Gastrocnemius medialis (tissue), 4 donors: ENCODE data around the gene TK2. TPM values are rescaled to one million over a fixed set of nuclear protein-coding genes. Genes with fewer than 3 reads are reported as not detected.

ENCODE experiments used
- ATAC-seq, 2 donors: fragments of 150-250 bp; one replicate each; pipeline ENCODE4 v1.9.1; 2016
- DNase-seq, 2 donors: peaks; one replicate each; pipeline ENCODE4 v3.0.0-alpha.2; 2019
- H3K27ac ChIP-seq, 4 donors: fragments of 200-600 bp; sonication (generic); 1 replicate in 1 of 4; 2 replicates in 3 of 4; pipeline ENCODE4 v1.5.1; 2016 to 2018; ENCODE audit warnings: mild to moderate bottlenecking in 2 of 4, moderate library complexity in 1 of 4
- H3K27me3 ChIP-seq, 3 donors: fragments of 200-600 bp; sonication (generic) in 2 of 3; 1 replicate in 1 of 3; 2 replicates in 2 of 3; pipeline versions ENCODE4 v1.5.1 to v1.6.0; 2016 to 2019; ENCODE audit warnings: mild to moderate bottlenecking in 1 of 3, moderate library complexity in 1 of 3
- H3K36me3 ChIP-seq, 2 donors: fragments of 200-600 bp; sonication (generic) in 1 of 2; one replicate each; pipeline ENCODE4 v1.5.1; 2017 to 2018
- H3K4me1 ChIP-seq, 2 donors: fragments of 200-600 bp; sonication (generic) in 1 of 2; one replicate each; pipeline ENCODE4 v1.5.1; 2016 to 2017; ENCODE audit warnings: mild to moderate bottlenecking in 2 of 2
- H3K4me3 ChIP-seq, 4 donors: fragments of 200-600 bp; sonication (generic) in 3 of 4; 1 replicate in 1 of 4; 2 replicates in 3 of 4; pipeline ENCODE4 v1.5.1; 2016 to 2019; ENCODE audit warnings: mild to moderate bottlenecking in 2 of 4
- H3K9me3 ChIP-seq, 3 donors: fragments of 200-600 bp; sonication (generic) in 2 of 3; 1 replicate in 1 of 3; 2 replicates in 2 of 3; pipeline ENCODE4 v1.5.1; 2016 to 2019
- POLR2A ChIP-seq, 2 donors: fragments of 450-650 bp; IDR thresholded peaks; one replicate each; pipeline ENCODE4 v1.6.1; 2017; ENCODE audit warnings: antibody characterized with exemption in 2 of 2, mild to moderate bottlenecking in 2 of 2, moderate library complexity in 2 of 2
- in situ Hi-C, 4 donors: fragments of 200-750 bp; cut with MboI; loops; one replicate each; pipeline versions ENCODE4 v1.15.0 to v1.8.0; 2017; ENCODE audit warnings: low sequenced_read_pairs in 4 of 4
- intact Hi-C: fragments of 100-400 bp; cut with DNase I; formaldehyde crosslinking; loops from one replicate; pipeline ENCODE4 v1.15.1; 2023; ENCODE audit warnings: low total_unique reads
- total RNA-seq, 4 donors: library from RNA; depleted of rRNA; stranded (reverse); fragments of >200 nt; gene quantifications; one replicate each; pipeline versions ENCODE4 v1.1.0 to v1.2.3, GENCODE V29; 2016
- TF ChIP-seq, protein P1 (sequence below), 5 experiments: fragments of 450-650 bp in 3 of 5; fragments of 200-600 bp in 2 of 5; sonication (generic) in 2 of 5; IDR thresholded peaks in 4 of 5; conservative IDR thresholded peaks in 1 of 5; 1 replicate in 4 of 5; 2 replicates in 1 of 5; pipeline ENCODE4 v1.5.1; 2016 to 2019; ENCODE audit warnings: antibody characterized with exemption in 5 of 5, mild to moderate bottlenecking in 3 of 5, moderate library complexity in 3 of 5

Gene TK2
- total RNA-seq, 4 donors from 2014 or later = 10.6 to 22.7 (median 15.5) TPM

DNA sequence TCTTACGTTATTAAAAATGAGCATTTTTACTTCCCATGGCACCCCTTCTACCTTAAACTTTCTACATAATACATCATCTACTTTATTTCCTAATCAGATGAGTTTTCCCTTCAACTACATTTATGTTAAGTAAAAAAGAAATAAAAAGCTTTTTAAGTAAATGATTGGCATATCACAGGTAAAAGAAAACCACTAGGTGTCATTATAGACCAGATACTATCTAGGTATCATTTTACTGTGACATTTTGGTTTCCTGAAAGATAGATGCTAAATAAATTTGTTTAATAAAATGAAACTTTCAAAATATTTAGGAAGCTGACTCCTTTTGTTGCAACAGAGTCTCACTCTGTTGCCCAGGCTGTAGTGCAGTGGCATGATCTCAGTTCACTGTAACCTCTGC lies 12.5 kb upstream of the TK2 start:
- no peak for TF ChIP-seq POLR2A (IDR thresholded peaks at IDR 0.05)
- TF ChIP-seq, protein P1, sequence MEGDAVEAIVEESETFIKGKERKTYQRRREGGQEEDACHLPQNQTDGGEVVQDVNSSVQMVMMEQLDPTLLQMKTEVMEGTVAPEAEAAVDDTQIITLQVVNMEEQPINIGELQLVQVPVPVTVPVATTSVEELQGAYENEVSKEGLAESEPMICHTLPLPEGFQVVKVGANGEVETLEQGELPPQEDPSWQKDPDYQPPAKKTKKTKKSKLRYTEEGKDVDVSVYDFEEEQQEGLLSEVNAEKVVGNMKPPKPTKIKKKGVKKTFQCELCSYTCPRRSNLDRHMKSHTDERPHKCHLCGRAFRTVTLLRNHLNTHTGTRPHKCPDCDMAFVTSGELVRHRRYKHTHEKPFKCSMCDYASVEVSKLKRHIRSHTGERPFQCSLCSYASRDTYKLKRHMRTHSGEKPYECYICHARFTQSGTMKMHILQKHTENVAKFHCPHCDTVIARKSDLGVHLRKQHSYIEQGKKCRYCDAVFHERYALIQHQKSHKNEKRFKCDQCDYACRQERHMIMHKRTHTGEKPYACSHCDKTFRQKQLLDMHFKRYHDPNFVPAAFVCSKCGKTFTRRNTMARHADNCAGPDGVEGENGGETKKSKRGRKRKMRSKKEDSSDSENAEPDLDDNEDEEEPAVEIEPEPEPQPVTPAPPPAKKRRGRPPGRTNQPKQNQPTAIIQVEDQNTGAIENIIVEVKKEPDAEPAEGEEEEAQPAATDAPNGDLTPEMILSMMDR (IDR thresholded peaks at IDR 0.05 in 4 of 5, conservative IDR thresholded peaks at IDR 0.05 in 1 of 5) = peak in 1 of 5 experiments; percentile 25
- Histone ChIP-seq H3K9me3 (no peaks in the 10 kb centered on the region), H3K27me3 (no peaks in the 10 kb centered on the region), H3K4me3 (no peak overlapping the region), H3K27ac (no peak overlapping the region), H3K4me1 (no peaks in the 10 kb centered on the region), H3K36me3 (peaks cover 0 to 7% of the 10 kb centered on the region in 2 donors)
- no peak for ATAC-seq
- intact Hi-C loops (no loop called here), in situ Hi-C loops (no loop called here)
- DNase-seq = no peak

DNA sequence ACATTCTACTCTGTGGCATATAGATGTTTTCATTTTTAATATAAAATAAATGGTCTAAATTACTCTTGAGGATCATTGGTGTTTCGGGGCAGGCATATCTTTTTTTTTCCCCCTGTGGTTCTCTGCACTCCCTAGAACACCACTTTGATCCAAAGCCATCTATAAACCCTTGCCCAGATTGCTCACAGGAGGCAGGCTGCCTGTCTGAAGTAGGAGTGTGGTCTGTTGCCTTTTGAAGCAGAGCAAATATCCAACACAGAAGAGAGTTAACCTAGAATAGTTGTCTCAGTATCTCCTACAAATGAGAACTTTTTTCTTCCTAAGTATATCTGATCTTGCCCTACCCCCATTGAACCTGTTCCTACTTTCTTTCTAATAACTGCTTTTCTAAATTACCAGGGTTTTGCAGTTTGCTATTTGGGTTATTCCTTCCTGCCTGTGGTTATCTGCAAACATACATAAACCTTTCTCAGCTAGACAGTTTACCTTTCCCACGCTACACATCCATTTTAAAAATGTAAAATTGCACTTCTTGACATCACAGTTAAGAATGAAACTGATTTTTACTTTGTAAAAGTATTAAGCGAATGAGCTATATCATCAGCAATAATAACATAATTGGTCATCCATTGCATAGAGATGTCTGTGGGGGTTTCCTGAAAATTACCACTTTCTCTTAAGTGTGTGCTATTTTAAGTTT lies 11.6 kb upstream of the TK2 start:
- no peak overlapping the region for H3K27ac ChIP-seq
- DNase-seq (no peak), ATAC-seq (no peak)
- H3K27me3 ChIP-seq = no peaks in the 10 kb centered on the region
- intact Hi-C loops (no loop called here), in situ Hi-C loops (no loop called here)
- no peaks in the 10 kb centered on the region for H3K9me3 ChIP-seq
- TF ChIP-seq, protein P1 (IDR thresholded peaks at IDR 0.05 in 4 of 5, conservative IDR thresholded peaks at IDR 0.05 in 1 of 5) = no peak
- no peak for TF ChIP-seq POLR2A (IDR thresholded peaks at IDR 0.05)
- no peak overlapping the region for H3K4me3 ChIP-seq
- H3K4me1 ChIP-seq = no peaks in the 10 kb centered on the region
- peaks cover 0 to 3% of the 10 kb centered on the region in 2 donors for H3K36me3 ChIP-seq

DNA sequence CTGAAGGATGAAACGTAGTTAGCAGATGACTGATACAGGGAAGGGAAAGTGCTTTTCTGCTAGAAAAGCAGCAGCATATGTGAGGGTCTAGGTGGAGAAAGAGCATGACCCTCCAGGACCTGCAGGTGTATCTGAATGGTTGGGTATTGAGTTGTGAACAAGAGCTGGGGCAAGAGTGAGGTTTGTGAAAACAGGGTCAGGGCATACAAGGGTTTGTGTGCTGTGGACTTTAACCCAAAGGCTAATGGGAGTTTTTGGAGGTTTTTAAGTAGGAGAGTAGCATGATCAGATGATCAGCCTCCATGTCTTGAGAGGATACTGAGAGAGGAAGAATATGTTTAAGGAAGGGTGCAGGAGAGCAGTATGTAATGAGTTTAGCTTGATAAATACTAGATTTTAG lies 10.2 kb upstream of the TK2 start:
- no peak for TF ChIP-seq POLR2A (IDR thresholded peaks at IDR 0.05)
- TF ChIP-seq, protein P1 (IDR thresholded peaks at IDR 0.05 in 4 of 5, conservative IDR thresholded peaks at IDR 0.05 in 1 of 5) = no peak
- Histone ChIP-seq H3K9me3 (no peaks in the 10 kb centered on the region), H3K4me1 (no peaks in the 10 kb centered on the region), H3K36me3 (no peaks in the 10 kb centered on the region), H3K27me3 (no peaks in the 10 kb centered on the region), H3K27ac (no peak overlapping the region), H3K4me3 (no peak overlapping the region)
- ATAC-seq (no peak), DNase-seq (no peak)
- intact Hi-C loops = no loop called here
- in situ Hi-C loops = no loop called here

DNA sequence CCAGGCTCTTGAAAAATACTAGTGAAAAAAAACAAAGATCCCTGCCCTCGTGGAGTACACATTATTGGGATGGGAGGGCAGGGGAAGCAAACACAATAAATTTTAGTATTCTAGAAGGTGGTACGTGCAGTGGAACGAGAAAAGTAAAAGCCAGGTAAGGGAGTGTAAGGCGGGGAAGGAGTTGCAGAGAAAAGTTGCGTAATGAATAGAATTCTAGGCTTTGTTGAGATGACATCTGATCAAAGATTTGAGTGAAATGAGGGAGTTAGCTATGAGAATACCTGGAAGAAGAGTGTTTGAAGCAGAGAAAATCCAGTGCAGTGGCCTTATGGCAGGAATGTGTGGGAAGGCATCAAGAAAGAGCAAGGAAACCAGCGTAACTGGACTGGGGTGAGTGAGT lies 4.6 kb upstream of the TK2 start:
- no peak for DNase-seq
- no peak for ATAC-seq
- Histone ChIP-seq H3K9me3 (no peaks in the 10 kb centered on the region), H3K27me3 (no peaks in the 10 kb centered on the region), H3K4me3 (no peak overlapping the region), H3K27ac (no peak overlapping the region), H3K36me3 (no peaks in the 10 kb centered on the region), H3K4me1 (peaks cover 19 to 23% of the 10 kb centered on the region in 2 donors)
- intact Hi-C loops = no loop called here
- in situ Hi-C loops = loop anchor here in 2 of 4 donors (5.0 to 10.0 kb wide), 2 partner anchors 37 to 80 kb away; no protein-coding TSS in a partner anchor
- no peak for TF ChIP-seq POLR2A (IDR thresholded peaks at IDR 0.05)
- TF ChIP-seq, protein P1 (IDR thresholded peaks at IDR 0.05 in 4 of 5, conservative IDR thresholded peaks at IDR 0.05 in 1 of 5) = no peak
